OCI-LY3 (cell line): Measurements from ENCODE around the gene R3HDM4.

Experiments
- H2AFZ ChIP-seq: fragments of 200-600, 300-600 bp; shearing (Covaris generic); 2 replicates; pipeline ENCODE4 v1.6.0; 2014; ENCODE audit warnings: antibody characterized with exemption, low read depth, low read length
- H3K27ac ChIP-seq: fragments of 200-600, 300-600 bp; sonication (generic); 2 replicates; pipeline ENCODE4 v1.5.1; 2014; ENCODE audit warnings: mild to moderate bottlenecking, low read length, moderate library complexity, mixed read lengths
- H3K27me3 ChIP-seq: fragments of 200-600, 300-600 bp; sonication (generic); 2 replicates; pipeline ENCODE4 v1.6.1; 2014; ENCODE audit warnings: low read depth, low read length, mixed read lengths
- H3K36me3 ChIP-seq: fragments of 200-600, 300-600 bp; sonication (generic); replicated peaks from 2 replicates; pipeline ENCODE3; 2014; ENCODE audit warnings: low read depth, low read length, mixed read lengths
- H3K4me1 ChIP-seq: fragments of 300-600, 200-600 bp; sonication (generic); 2 replicates; pipeline ENCODE4 v1.6.1; 2014; ENCODE audit warnings: low read length, mixed read lengths
- H3K4me2 ChIP-seq: fragments of 200-600, 300-600 bp; sonication (generic); 2 replicates; pipeline ENCODE4 v1.6.1; 2014; ENCODE audit warnings: low read length, mixed read lengths
- H3K4me3 ChIP-seq: fragments of 300-600, 200-600 bp; sonication (generic); 2 replicates; pipeline ENCODE4 v1.5.1; 2014; ENCODE audit warnings: antibody characterized with exemption, mild to moderate bottlenecking, low read length, moderate library complexity
- H3K79me2 ChIP-seq: fragments of 300-600, 200-600 bp; shearing (Covaris generic); 2 replicates; pipeline ENCODE4 v1.6.1; 2014; ENCODE audit warnings: mild to moderate bottlenecking, low read length, mixed read lengths
- H3K9ac ChIP-seq: fragments of 300-600, 200-600 bp; shearing (Covaris generic); 2 replicates; pipeline ENCODE4 v1.6.0; 2014; ENCODE audit warnings: mild to moderate bottlenecking, low read length, moderate library complexity
- H3K9me3 ChIP-seq: fragments of 200-600, 300-600 bp; shearing (Covaris generic); 2 replicates; pipeline ENCODE4 v1.6.1; 2014; ENCODE audit warnings: low read length, mixed read lengths; ENCODE audit not compliant: insufficient read depth
- H4K20me1 ChIP-seq: fragments of 200-600, 300-600 bp; sonication (generic); 2 replicates; pipeline ENCODE4 v1.6.1; 2016; ENCODE audit warnings: low read length, mixed read lengths; ENCODE audit not compliant: insufficient read depth
- CTCF ChIP-seq: fragments of 200-600, 300-600 bp; sonication (generic); IDR thresholded peaks from 2 replicates; pipeline ENCODE4 v1.5.1; 2014; ENCODE audit warnings: antibody characterized with exemption, low read length, low read depth
- EZH2phosphoT487 ChIP-seq: fragments of 200-600 bp; shearing (Covaris generic); IDR thresholded peaks from 2 replicates; pipeline ENCODE4 v1.6.1; 2018; ENCODE audit warnings: antibody characterized with exemption, mixed run types, low read depth

Gene R3HDM4

GRCh38 chr19:848386-848921 lies 64.6 kb downstream of the R3HDM4 start:
- Histone ChIP-seq H3K27ac (no peak overlapping the region), H3K9ac (no peak overlapping the region), H3K4me3 (no peak overlapping the region), H3K9me3 (no peaks in the 10 kb centered on the region), H2AFZ (no peak overlapping the region), H3K4me2 (no peak overlapping the region), H3K79me2 (no peaks in the 10 kb centered on the region), H3K27me3 (peaks cover 21% of the 10 kb centered on the region), H3K4me1 (peaks cover 19% of the 10 kb centered on the region), H4K20me1 (no peaks in the 10 kb centered on the region), H3K36me3 (no peaks in the 10 kb centered on the region)
- no peak for TF ChIP-seq EZH2phosphoT487
- TF ChIP-seq CTCF, result no peak
